H9 (cell line): ENCODE data around the gene TRIM26. TPM values are rescaled to one million over a fixed set of nuclear protein-coding genes. Genes with fewer than 3 reads are reported as not detected.

ENCODE experiments used
- DNase-seq: peaks from one replicate; pipeline ENCODE4 v3.0.0-alpha.2; 2017
- H2AFZ ChIP-seq: one replicate; pipeline ENCODE4 v1.6.1; 2013; ENCODE audit warnings: mild to moderate bottlenecking, low read length, control low read depth, moderate library complexity
- H2AK5ac ChIP-seq: 2 replicates; pipeline ENCODE4 v1.6.1; 2013; ENCODE audit warnings: low read length, control low read depth, mixed read lengths; ENCODE audit not compliant: insufficient read length
- H2BK120ac ChIP-seq: one replicate; pipeline ENCODE4 v1.6.1; 2013; ENCODE audit warnings: low read depth, mild to moderate bottlenecking, low read length, control low read depth, inconsistent platforms; ENCODE audit not compliant: poor library complexity, severe bottlenecking
- H2BK12ac ChIP-seq: 2 replicates; pipeline ENCODE4 v1.6.1; 2013; ENCODE audit warnings: low read length, control low read depth, mixed read lengths, low read depth; ENCODE audit not compliant: insufficient read length
- H2BK15ac ChIP-seq: 2 replicates; pipeline ENCODE4 v1.6.1; 2013; ENCODE audit warnings: low read depth, low read length, control low read depth
- H2BK20ac ChIP-seq: one replicate; pipeline ENCODE4 v1.6.1; 2013; ENCODE audit warnings: low read depth, mild to moderate bottlenecking, low read length, control low read depth, inconsistent platforms; ENCODE audit not compliant: poor library complexity, severe bottlenecking
- H2BK5ac ChIP-seq: 2 replicates; pipeline ENCODE4 v1.6.1; 2013; ENCODE audit warnings: low read length, control low read depth, mixed read lengths; ENCODE audit not compliant: insufficient read length
- H3K14ac ChIP-seq: 2 replicates; pipeline ENCODE4 v1.6.1; 2013; ENCODE audit warnings: low read length, control low read depth; ENCODE audit not compliant: insufficient read depth
- H3K18ac ChIP-seq: 2 replicates; pipeline ENCODE4 v1.6.1; 2013; ENCODE audit warnings: low read depth, mild to moderate bottlenecking, mixed read lengths, low read length, control low read depth; ENCODE audit not compliant: insufficient read length
- H3K23ac ChIP-seq: 2 replicates; pipeline ENCODE4 v1.6.1; 2013; ENCODE audit warnings: low read length, control low read depth, mixed read lengths, low read depth; ENCODE audit not compliant: insufficient read length
- H3K23me2 ChIP-seq: 2 replicates; pipeline ENCODE4 v1.6.1; 2013; ENCODE audit warnings: low read depth, mild to moderate bottlenecking, mixed read lengths, low read length, control low read depth; ENCODE audit not compliant: insufficient read length, poor library complexity, severe bottlenecking
- H3K27ac ChIP-seq: 2 replicates; pipeline ENCODE4 v1.5.1; 2013; ENCODE audit warnings: low read length, control low read depth, mixed read lengths, low read depth; ENCODE audit not compliant: insufficient read length
- H3K27me3 ChIP-seq: 2 replicates; pipeline ENCODE4 v1.6.1; 2013; ENCODE audit warnings: low read length, control low read depth, inconsistent platforms; ENCODE audit not compliant: insufficient read depth
- H3K4ac ChIP-seq: 2 replicates; pipeline ENCODE4 v1.6.1; 2013; ENCODE audit warnings: low read depth, mild to moderate bottlenecking, control low read depth, inconsistent platforms, low read length, moderate library complexity
- H3K4me1 ChIP-seq: 2 replicates; pipeline ENCODE4 v1.6.1; 2013; ENCODE audit warnings: low read length, control low read depth, inconsistent platforms; ENCODE audit not compliant: insufficient read depth
- H3K4me2 ChIP-seq: 2 replicates; pipeline ENCODE4 v1.6.1; 2013; ENCODE audit warnings: low read length, control low read depth, mixed read lengths; ENCODE audit not compliant: insufficient read length, insufficient read depth
- H3K56ac ChIP-seq: 2 replicates; pipeline ENCODE4 v1.6.1; 2013; ENCODE audit warnings: low read depth, mild to moderate bottlenecking, mixed read lengths, low read length, control low read depth; ENCODE audit not compliant: insufficient read length
- H3K79me1 ChIP-seq: 2 replicates; pipeline ENCODE4 v1.6.1; 2013; ENCODE audit warnings: low read depth, mild to moderate bottlenecking, moderate library complexity, low read length, control low read depth, inconsistent platforms; ENCODE audit not compliant: insufficient read depth, poor library complexity, severe bottlenecking
- H3K79me2 ChIP-seq: 2 replicates; pipeline ENCODE4 v1.6.1; 2013; ENCODE audit warnings: low read length, control low read depth, inconsistent platforms; ENCODE audit not compliant: insufficient read depth
- H3K9ac ChIP-seq: 2 replicates; pipeline ENCODE4 v1.6.1; 2013; ENCODE audit warnings: low read length, control low read depth, mixed read lengths; ENCODE audit not compliant: insufficient read length; ENCODE audit errors: extremely low read depth
- H3K9me3 ChIP-seq: one replicate; pipeline ENCODE4 v1.6.1; 2013; ENCODE audit warnings: low read depth, low read length, inconsistent platforms; ENCODE audit not compliant: control insufficient read depth
- H3T11ph ChIP-seq: one replicate; pipeline ENCODE4 v1.6.1; 2013; ENCODE audit warnings: mild to moderate bottlenecking, low read length, control low read depth, inconsistent platforms
- H4K20me1 ChIP-seq: one replicate; pipeline ENCODE4 v1.6.1; 2013; ENCODE audit not compliant: control insufficient read depth, insufficient read length, insufficient read depth
- H4K5ac ChIP-seq: 2 replicates; pipeline ENCODE4 v1.6.1; 2013; ENCODE audit warnings: low read depth, mild to moderate bottlenecking, mixed read lengths, low read length, control low read depth; ENCODE audit not compliant: insufficient read length
- H4K8ac ChIP-seq: replicated peaks from 2 replicates; pipeline ENCODE4 v1.6.1; 2013; ENCODE audit warnings: low read length, control low read depth, mixed read lengths, low read depth; ENCODE audit not compliant: insufficient read length
- H4K91ac ChIP-seq: 2 replicates; pipeline ENCODE4 v1.6.1; 2013; ENCODE audit warnings: low read depth, mild to moderate bottlenecking, moderate library complexity, mixed read lengths, low read length, control low read depth; ENCODE audit not compliant: insufficient read length
- H3K27ac Mint-ChIP-seq, 3 experiments: 2 replicates in 2 of 3; 3 replicates in 1 of 3; pipeline ENCODE4 v1.8.0; 2020 to 2021; ENCODE audit warnings: mixed read lengths in 3 of 3, mild to moderate bottlenecking in 1 of 3, moderate library complexity in 1 of 3
- H3K27me3 Mint-ChIP-seq: 2 replicates; pipeline ENCODE4 v1.8.0; 2021; ENCODE audit warnings: low read depth, mild to moderate bottlenecking, moderate library complexity, mixed read lengths
- H3K36me3 Mint-ChIP-seq, 3 experiments: 2 replicates in 2 of 3; 3 replicates in 1 of 3; pipeline ENCODE4 v1.8.0; 2020 to 2021; ENCODE audit warnings: low read depth in 3 of 3, mixed read lengths in 3 of 3; ENCODE audit not compliant: insufficient read depth in 1 of 3
- H3K4me1 Mint-ChIP-seq, 2 experiments: 2 replicates each; pipeline ENCODE4 v1.8.0; 2020; ENCODE audit warnings: mixed read lengths in 2 of 2
- H3K4me3 Mint-ChIP-seq, 2 experiments: 2 replicates in 1 of 2; 3 replicates in 1 of 2; pipeline ENCODE4 v1.8.0; 2020 to 2021; ENCODE audit warnings: mild to moderate bottlenecking in 2 of 2, mixed read lengths in 2 of 2, moderate library complexity in 1 of 2
- H3K9me3 Mint-ChIP-seq, 2 experiments: 2 replicates in 1 of 2; 3 replicates in 1 of 2; pipeline ENCODE4 v1.8.0; 2020; ENCODE audit warnings: mild to moderate bottlenecking in 2 of 2, mixed read lengths in 2 of 2, moderate library complexity in 1 of 2
- CTCF ChIP-seq: fragments of 200-600 bp; sonication (generic); conservative IDR thresholded peaks from 3 replicates; pipeline ENCODE4 v1.8.0; 2021; ENCODE audit warnings: antibody characterized with exemption, mild to moderate bottlenecking
- WGBS: extraction: QIAGEN DNeasy Blood & Tissue Kit; methylation state at CpG from one replicate; pipeline ENCODE4 v1.1.7; 2013; ENCODE audit warnings: missing lambda C conversion rate, low lambda C conversion rate, mixed read lengths; ENCODE audit not compliant: insufficient read length; ENCODE audit errors: extremely low coverage; 5-methylcytosine and 5-hydroxymethylcytosine counted together
- total RNA-seq: library from RNA; stranded (reverse); gene quantifications from 2 replicates; pipeline ENCODE4 v1.2.1, GENCODE V29; 2021

Gene TRIM26
- total RNA-seq, 1 experiment from 2014 or later = 35.8 TPM

DNA sequence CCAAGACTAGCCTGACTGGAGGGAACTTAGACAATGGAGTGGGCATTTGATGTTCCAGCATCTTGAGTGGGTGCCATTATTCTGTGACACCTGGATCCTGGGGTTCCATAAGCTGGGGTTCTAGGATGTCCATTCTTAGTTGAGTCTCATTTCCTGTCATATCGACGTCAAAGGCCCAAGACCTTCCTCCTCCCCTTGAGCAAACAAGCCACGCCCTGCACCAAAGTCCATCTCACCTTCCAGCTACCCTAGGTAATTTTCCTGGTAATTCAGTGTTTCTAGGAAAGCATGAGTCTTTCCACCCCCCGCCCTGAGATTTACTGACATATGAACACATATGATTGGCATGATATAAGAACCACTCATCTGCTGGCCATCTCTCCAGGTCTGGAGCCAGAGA, 77.4 kb downstream of the TRIM26 start, which contains the start of gene TRIM40:
TRIM40 (plus strand) TSS at position 384 of the 400 bp plus-strand sequence. CDS start 897 bp downstream, outside the sequence.
- peaks cover 55% of the 10 kb centered on the region for H3K27me3 Mint-ChIP-seq
- H3K4me2 ChIP-seq = no peak within 1 kb of the TSS
- H3K4me3 Mint-ChIP-seq = no peak within 1 kb of the TSS
- no peaks in the 10 kb centered on the region for H3K79me1 ChIP-seq
- no peak within 1 kb of the TSS for H2BK12ac ChIP-seq
- H3K18ac ChIP-seq = no peak within 1 kb of the TSS
- H4K5ac ChIP-seq = no peak within 1 kb of the TSS
- H3K23me2 ChIP-seq = no peaks in the 10 kb centered on the region
- no peak for DNase-seq
- no peaks in the 10 kb centered on the region for H3K9me3 ChIP-seq
- no peak within 1 kb of the TSS for H3K27ac ChIP-seq
- H2BK5ac ChIP-seq = no peak within 1 kb of the TSS
- no peak within 1 kb of the TSS for H3K23ac ChIP-seq
- no peak within 1 kb of the TSS for H3K9ac ChIP-seq
- no peak within 1 kb of the TSS for H2BK15ac ChIP-seq
- no peak for TF ChIP-seq CTCF
- H4K91ac ChIP-seq = no peak within 1 kb of the TSS
- H2BK120ac ChIP-seq = no peak within 1 kb of the TSS
- H3K27ac Mint-ChIP-seq = no peak within 1 kb of the TSS
- no peak within 1 kb of the TSS for H2AK5ac ChIP-seq
- H3K36me3 Mint-ChIP-seq = no peaks in the 10 kb centered on the region
- no peaks in the 10 kb centered on the region for H4K20me1 ChIP-seq
- no peak within 1 kb of the TSS for H3T11ph ChIP-seq
- no peaks in the 10 kb centered on the region for H3K9me3 Mint-ChIP-seq
- no peak within 1 kb of the TSS for H3K4ac ChIP-seq
- H3K14ac ChIP-seq = no peak within 1 kb of the TSS
- H2BK20ac ChIP-seq = no peak within 1 kb of the TSS
- WGBS = no CpG with 5 or more reads among the region's 4 CpGs
- no peaks in the 10 kb centered on the region for H3K4me1 ChIP-seq
- H4K8ac ChIP-seq = no peak within 1 kb of the TSS
- peaks cover under 1% of the 10 kb centered on the region; the same call in 1 of the 2 replicates for H3K27me3 ChIP-seq
- H2AFZ ChIP-seq = no peak within 1 kb of the TSS
- no peaks in the 10 kb centered on the region for H3K79me2 ChIP-seq
- H3K4me1 Mint-ChIP-seq = peaks cover 2 to 4% of the 10 kb centered on the region in 2 experiments
- no peak within 1 kb of the TSS for H3K56ac ChIP-seq
